Suppressor macrophage treated with lipopolysaccharide for 4 hours (primary cell): ENCODE data around the gene POTEH.
"Not testable (repeated sequence)": the region's sequence is repeated elsewhere in the genome, so short reads cannot be mapped to it uniquely, and the experiment has no call there.

Experiments
- DNase-seq: peaks from one replicate; pipeline ENCODE4 v3.0.0-alpha.2; 2020

POTEH gene

GRCh38 chr22:15738157-15738908 is 48.5 kb downstream of the POTEH start:
- not testable (repeated sequence) for DNase-seq

GRCh38 chr22:15738909-15739391 is 49.1 kb downstream of the POTEH start:
- not testable (repeated sequence) for DNase-seq

- not testable (repeated sequence) for DNase-seq
Measured at GRCh38 chr22:15747636-15748323, 58.0 kb downstream of the POTEH start.

- DNase-seq, result not testable (repeated sequence)
Measured at GRCh38 chr22:15749181-15749970, 59.5 kb downstream of the POTEH start.

- not testable (repeated sequence) for DNase-seq
Measured at GRCh38 chr22:15759443-15760097, 69.7 kb downstream of the POTEH start.

- DNase-seq, result not testable (repeated sequence)
Measured at GRCh38 chr22:15760388-15761150, 70.7 kb downstream of the POTEH start.

- not testable (repeated sequence) for DNase-seq
Measured at GRCh38 chr22:15761151-15761777, 71.4 kb downstream of the POTEH start.

GRCh38 chr22:15763559-15763958 is 73.7 kb downstream of the POTEH start:
- DNase-seq, result not testable (repeated sequence)
